ENCODE results near the gene IL1RAPL1.

IL1RAPL1 gene

DNA sequence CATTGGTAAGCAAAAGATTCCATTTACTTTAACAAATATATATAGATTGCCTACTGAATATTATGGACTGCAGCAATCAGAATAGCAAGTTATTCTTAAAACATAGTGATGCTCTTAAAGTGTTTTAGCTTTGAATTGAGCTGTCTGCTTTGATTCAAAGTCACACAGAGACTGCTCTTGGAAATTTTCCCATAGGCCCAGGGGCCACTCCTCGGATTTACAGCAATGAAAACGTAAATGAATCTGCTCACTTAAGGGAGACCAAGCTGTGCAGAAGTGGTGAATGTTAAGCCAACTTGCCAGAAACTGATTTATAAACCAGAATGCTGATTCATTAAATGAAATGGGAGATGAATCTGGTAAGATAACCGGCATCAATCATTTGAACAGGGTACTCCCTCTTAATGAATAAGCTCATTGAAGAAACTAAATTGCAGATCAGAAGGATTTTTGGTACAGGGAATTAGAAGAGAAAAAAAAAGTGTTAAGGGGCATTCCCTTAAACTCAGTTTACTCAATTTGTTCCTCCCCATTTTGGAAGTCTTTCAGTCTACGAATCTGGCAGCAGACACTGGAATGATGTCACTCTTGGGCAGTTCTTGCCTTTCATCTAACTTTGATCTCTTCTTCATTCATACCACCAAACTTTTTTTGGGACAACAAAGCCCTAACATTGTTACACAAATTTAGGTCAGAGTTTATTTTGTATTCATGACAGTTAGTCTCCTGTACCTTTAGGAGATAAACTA lies 1264.8 kb downstream of the IL1RAPL1 start:
- Histone ChIP-seq H3K4me1 (ENCODE audit: control insufficient read depth in 2 of 2, insufficient read depth in 1 of 2, low read depth in 1 of 2, low read length in 2 of 2) (no peaks in the 10 kb centered on the region), H2AFZ (ENCODE audit: low read length) (no peak overlapping the region), H4K91ac (ENCODE audit: low read depth, low read length, poor library complexity) (no peak overlapping the region), H2BK15ac (ENCODE audit: low read length) (no peak overlapping the region), H3K9ac (ENCODE audit: low read depth, low read length, poor library complexity) (no peak overlapping the region), H3K23ac (ENCODE audit: low read depth, low read length, poor library complexity) (no peak overlapping the region), H3K18ac (ENCODE audit: low read length) (no peak overlapping the region), H3K27ac (replicated peaks; ENCODE audit: low read length) (no peak overlapping the region), H3K4ac (ENCODE audit: low read length) (no peak overlapping the region), H3K9me3 (replicated peaks in 1 of 2; ENCODE audit: control insufficient read depth in 2 of 2, insufficient read depth in 1 of 2, low read depth in 1 of 2, low read length in 2 of 2) (no peaks in the 10 kb centered on the region), H2BK5ac (ENCODE audit: low read length) (no peak overlapping the region), H2BK120ac (ENCODE audit: low read depth, low read length) (no peak overlapping the region), H4K8ac (ENCODE audit: low read depth, low read length) (no peak overlapping the region), H3K27me3 (ENCODE audit: control insufficient read depth in 3 of 3, insufficient read depth in 3 of 3, low read depth in 1 of 3, low read length in 3 of 3) (peaks cover 0 to 5% (median 0%) of the 10 kb centered on the region in 3 experiments), H3K14ac (ENCODE audit: low read length) (no peak overlapping the region), H3K79me1 (ENCODE audit: low read depth, low read length) (no peaks in the 10 kb centered on the region), H3K36me3 (replicated peaks in 1 of 2; ENCODE audit: control insufficient read depth in 2 of 2, insufficient read depth in 2 of 2, low read length in 2 of 2) (no peaks in the 10 kb centered on the region), H3K4me3 (ENCODE audit: low read length in 2 of 2) (no peak overlapping the region), H3K4me2 (ENCODE audit: insufficient read depth, low read length, poor library complexity, severe bottlenecking) (no peak overlapping the region), H2BK12ac (ENCODE audit: low read length) (no peak overlapping the region), H2AK5ac (ENCODE audit: low read depth, low read length) (no peak overlapping the region)
- DNase-seq (ENCODE audit: low spot score): no peak
- WGBS, 2 donors (ENCODE audit: extremely low coverage in 2 of 2, insufficient read length in 2 of 2, insufficient replicate concordance in 1 of 2): no CpG with 5 or more reads among the region's 4 CpGs

DNA sequence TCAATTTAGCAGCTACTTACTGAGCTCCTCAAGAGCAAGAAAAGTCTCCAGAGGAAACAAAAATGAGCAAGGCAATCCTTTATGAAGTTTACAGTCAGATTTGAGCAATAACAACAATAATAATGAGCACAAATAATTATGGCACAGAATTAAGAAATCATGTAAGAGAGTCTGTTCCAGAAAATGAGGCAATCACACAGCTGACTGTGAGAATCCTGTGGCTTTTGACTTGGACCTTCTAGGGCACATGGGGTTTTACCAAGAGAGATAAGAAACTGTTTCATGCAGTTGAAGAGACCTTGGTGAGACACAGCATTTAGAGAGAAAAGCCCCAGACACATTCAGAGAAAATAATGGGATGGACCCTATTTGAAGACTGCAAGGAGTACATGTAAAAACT lies 1265.5 kb downstream of the IL1RAPL1 start:
- Histone ChIP-seq H3K23ac (ENCODE audit: low read depth, low read length, poor library complexity) (no peak overlapping the region), H3K9ac (ENCODE audit: low read depth, low read length, poor library complexity) (no peak overlapping the region), H3K4me2 (ENCODE audit: insufficient read depth, low read length, poor library complexity, severe bottlenecking) (no peak overlapping the region), H3K4ac (ENCODE audit: low read length) (no peak overlapping the region), H3K14ac (ENCODE audit: low read length) (no peak overlapping the region), H3K4me1 (ENCODE audit: control insufficient read depth in 2 of 2, insufficient read depth in 1 of 2, low read depth in 1 of 2, low read length in 2 of 2) (no peaks in the 10 kb centered on the region), H2AK5ac (ENCODE audit: low read depth, low read length) (no peak overlapping the region), H3K9me3 (replicated peaks in 1 of 2; ENCODE audit: control insufficient read depth in 2 of 2, insufficient read depth in 1 of 2, low read depth in 1 of 2, low read length in 2 of 2) (no peaks in the 10 kb centered on the region), H4K8ac (ENCODE audit: low read depth, low read length) (no peak overlapping the region), H2BK12ac (ENCODE audit: low read length) (no peak overlapping the region), H2BK15ac (ENCODE audit: low read length) (no peak overlapping the region), H3K18ac (ENCODE audit: low read length) (no peak overlapping the region), H3K79me1 (ENCODE audit: low read depth, low read length) (no peaks in the 10 kb centered on the region), H3K4me3 (ENCODE audit: low read length in 2 of 2) (no peak overlapping the region), H3K27me3 (ENCODE audit: control insufficient read depth in 3 of 3, insufficient read depth in 3 of 3, low read depth in 1 of 3, low read length in 3 of 3) (peaks cover 0 to 5% (median 0%) of the 10 kb centered on the region in 3 experiments), H2BK5ac (ENCODE audit: low read length) (no peak overlapping the region), H2BK120ac (ENCODE audit: low read depth, low read length) (no peak overlapping the region), H3K36me3 (replicated peaks in 1 of 2; ENCODE audit: control insufficient read depth in 2 of 2, insufficient read depth in 2 of 2, low read length in 2 of 2) (no peaks in the 10 kb centered on the region), H4K91ac (ENCODE audit: low read depth, low read length, poor library complexity) (no peak overlapping the region), H2AFZ (ENCODE audit: low read length) (no peak overlapping the region), H3K27ac (replicated peaks; ENCODE audit: low read length) (no peak overlapping the region)
- no peak for DNase-seq (ENCODE audit: low spot score)

- no peak for DNase-seq (ENCODE audit: low spot score)
Observed at GRCh38 chrX:29858714-29859113, 1271.5 kb downstream of the IL1RAPL1 start.

GRCh38 chrX:29862126-29862677 lies 1275.0 kb downstream of the IL1RAPL1 start:
- H3K27ac ChIP-seq (replicated peaks; ENCODE audit: low read length): no peak overlapping the region
- no peak overlapping the region for H3K9ac ChIP-seq (ENCODE audit: low read depth, low read length, poor library complexity)
- H3K79me1 ChIP-seq (ENCODE audit: low read depth, low read length): no peaks in the 10 kb centered on the region
- H4K8ac ChIP-seq (ENCODE audit: low read depth, low read length): no peak overlapping the region
- no peak overlapping the region for H3K4me2 ChIP-seq (ENCODE audit: insufficient read depth, low read length, poor library complexity, severe bottlenecking)
- no peak overlapping the region for H2BK15ac ChIP-seq (ENCODE audit: low read length)
- H2AFZ ChIP-seq (ENCODE audit: low read length): no peak overlapping the region
- WGBS, 2 donors (ENCODE audit: extremely low coverage in 2 of 2, insufficient read length in 2 of 2, insufficient replicate concordance in 1 of 2): no CpG with 5 or more reads among the region's 7 CpGs
- no peaks in the 10 kb centered on the region for H3K9me3 ChIP-seq (replicated peaks in 1 of 2; ENCODE audit: control insufficient read depth in 2 of 2, insufficient read depth in 1 of 2, low read depth in 1 of 2, low read length in 2 of 2)
- no peak overlapping the region for H2BK5ac ChIP-seq (ENCODE audit: low read length)
- no peaks in the 10 kb centered on the region for H3K27me3 ChIP-seq (ENCODE audit: control insufficient read depth in 3 of 3, insufficient read depth in 3 of 3, low read depth in 1 of 3, low read length in 3 of 3)
- H3K4me1 ChIP-seq (ENCODE audit: control insufficient read depth in 2 of 2, insufficient read depth in 1 of 2, low read depth in 1 of 2, low read length in 2 of 2): no peaks in the 10 kb centered on the region
- no peak overlapping the region for H3K4ac ChIP-seq (ENCODE audit: low read length)
- H2BK12ac ChIP-seq (ENCODE audit: low read length): no peak overlapping the region
- H3K23ac ChIP-seq (ENCODE audit: low read depth, low read length, poor library complexity): no peak overlapping the region
- no peak overlapping the region for H2AK5ac ChIP-seq (ENCODE audit: low read depth, low read length)
- no peaks in the 10 kb centered on the region for H3K36me3 ChIP-seq (replicated peaks in 1 of 2; ENCODE audit: control insufficient read depth in 2 of 2, insufficient read depth in 2 of 2, low read length in 2 of 2)
- no peak for DNase-seq (ENCODE audit: low spot score)
- no peak overlapping the region for H4K91ac ChIP-seq (ENCODE audit: low read depth, low read length, poor library complexity)
- no peak overlapping the region for H3K4me3 ChIP-seq (ENCODE audit: low read length in 2 of 2)
- H3K18ac ChIP-seq (ENCODE audit: low read length): no peak overlapping the region
- H3K14ac ChIP-seq (ENCODE audit: low read length): no peak overlapping the region
- H2BK120ac ChIP-seq (ENCODE audit: low read depth, low read length): no peak overlapping the region

More at GRCh38 chrX:29858714-29859113, 1271.5 kb downstream of the IL1RAPL1 start:
- Histone ChIP-seq H3K79me1 (ENCODE audit: low read depth, low read length) (no peaks in the 10 kb centered on the region), H2BK5ac (ENCODE audit: low read length) (no peak overlapping the region), H3K27ac (replicated peaks; ENCODE audit: low read length) (no peak overlapping the region), H2BK120ac (ENCODE audit: low read depth, low read length) (no peak overlapping the region), H3K27me3 (ENCODE audit: control insufficient read depth in 3 of 3, insufficient read depth in 3 of 3, low read depth in 1 of 3, low read length in 3 of 3) (peaks cover 0 to 5% (median 0%) of the 10 kb centered on the region in 3 experiments), H3K4me2 (ENCODE audit: insufficient read depth, low read length, poor library complexity, severe bottlenecking) (no peak overlapping the region), H2BK15ac (ENCODE audit: low read length) (no peak overlapping the region), H3K14ac (ENCODE audit: low read length) (no peak overlapping the region), H3K4me1 (ENCODE audit: control insufficient read depth in 2 of 2, insufficient read depth in 1 of 2, low read depth in 1 of 2, low read length in 2 of 2) (no peaks in the 10 kb centered on the region), H3K4ac (ENCODE audit: low read length) (no peak overlapping the region), H2BK12ac (ENCODE audit: low read length) (no peak overlapping the region), H3K9me3 (replicated peaks in 1 of 2; ENCODE audit: control insufficient read depth in 2 of 2, insufficient read depth in 1 of 2, low read depth in 1 of 2, low read length in 2 of 2) (no peaks in the 10 kb centered on the region), H4K8ac (ENCODE audit: low read depth, low read length) (no peak overlapping the region), H2AK5ac (ENCODE audit: low read depth, low read length) (no peak overlapping the region), H3K23ac (ENCODE audit: low read depth, low read length, poor library complexity) (no peak overlapping the region), H2AFZ (ENCODE audit: low read length) (no peak overlapping the region), H3K9ac (ENCODE audit: low read depth, low read length, poor library complexity) (no peak overlapping the region), H3K36me3 (replicated peaks in 1 of 2; ENCODE audit: control insufficient read depth in 2 of 2, insufficient read depth in 2 of 2, low read length in 2 of 2) (no peaks in the 10 kb centered on the region), H3K18ac (ENCODE audit: low read length) (no peak overlapping the region), H4K91ac (ENCODE audit: low read depth, low read length, poor library complexity) (no peak overlapping the region), H3K4me3 (ENCODE audit: low read length in 2 of 2) (no peak overlapping the region)

Data from neuronal stem cell (in vitro differentiated cells).